ENCODE results near the gene EMB. TPM values are rescaled to one million over a fixed set of nuclear protein-coding genes. Genes with fewer than 3 reads are reported as not detected.
"Not testable (repeated sequence)": the region's sequence is repeated elsewhere in the genome, so short reads cannot be mapped to it uniquely, and the experiment has no call there.

The EMB gene
- total RNA-seq, 1 experiment from 2014 or later: 40.4 TPM

DNA sequence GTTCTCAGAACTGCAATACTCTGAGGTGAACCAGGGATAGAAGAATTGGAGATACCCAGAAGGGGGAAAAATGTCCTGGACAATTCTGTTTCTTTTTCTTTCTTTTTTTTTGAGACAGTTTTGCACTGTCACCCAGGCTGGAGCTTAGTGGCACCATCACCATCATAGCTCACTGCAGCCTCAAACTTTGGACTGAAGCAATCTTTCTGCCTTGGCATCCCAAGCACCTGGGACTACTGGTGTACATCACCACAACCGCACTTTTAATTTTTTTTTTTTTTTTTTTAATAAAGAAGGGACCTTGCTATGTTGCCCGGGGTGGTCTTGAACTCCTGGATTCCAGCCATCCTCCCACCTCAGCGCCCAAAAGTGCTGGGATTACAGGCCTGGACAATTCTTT is 1.9 kb downstream of the EMB start:
- DNase-seq (ENCODE audit: low spot score) (no peak), ATAC-seq (no peak)
- H3K36me3 Mint-ChIP-seq: no peaks in the 10 kb centered on the region
- H3K4me1 Mint-ChIP-seq: peaks cover 27% of the 10 kb centered on the region
- no peaks in the 10 kb centered on the region for H3K9me3 Mint-ChIP-seq
- H3K27me3 Mint-ChIP-seq (ENCODE audit: low read depth): no peaks in the 10 kb centered on the region
- H3K27ac Mint-ChIP-seq: no peak overlapping the region
- POLR2A ChIA-PET: no interaction called here
- TF ChIP-seq, protein P1, sequence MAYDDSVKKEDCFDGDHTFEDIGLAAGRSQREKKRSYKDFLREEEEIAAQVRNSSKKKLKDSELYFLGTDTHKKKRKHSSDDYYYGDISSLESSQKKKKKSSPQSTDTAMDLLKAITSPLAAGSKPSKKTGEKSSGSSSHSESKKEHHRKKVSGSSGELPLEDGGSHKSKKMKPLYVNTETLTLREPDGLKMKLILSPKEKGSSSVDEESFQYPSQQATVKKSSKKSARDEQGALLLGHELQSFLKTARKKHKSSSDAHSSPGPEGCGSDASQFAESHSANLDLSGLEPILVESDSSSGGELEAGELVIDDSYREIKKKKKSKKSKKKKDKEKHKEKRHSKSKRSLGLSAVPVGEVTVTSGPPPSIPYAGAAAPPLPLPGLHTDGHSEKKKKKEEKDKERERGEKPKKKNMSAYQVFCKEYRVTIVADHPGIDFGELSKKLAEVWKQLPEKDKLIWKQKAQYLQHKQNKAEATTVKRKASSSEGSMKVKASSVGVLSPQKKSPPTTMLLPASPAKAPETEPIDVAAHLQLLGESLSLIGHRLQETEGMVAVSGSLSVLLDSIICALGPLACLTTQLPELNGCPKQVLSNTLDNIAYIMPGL (CRISPR knock-in tag; IDR thresholded peaks at IDR 0.05): no peak
- TF ChIP-seq, protein P2, sequence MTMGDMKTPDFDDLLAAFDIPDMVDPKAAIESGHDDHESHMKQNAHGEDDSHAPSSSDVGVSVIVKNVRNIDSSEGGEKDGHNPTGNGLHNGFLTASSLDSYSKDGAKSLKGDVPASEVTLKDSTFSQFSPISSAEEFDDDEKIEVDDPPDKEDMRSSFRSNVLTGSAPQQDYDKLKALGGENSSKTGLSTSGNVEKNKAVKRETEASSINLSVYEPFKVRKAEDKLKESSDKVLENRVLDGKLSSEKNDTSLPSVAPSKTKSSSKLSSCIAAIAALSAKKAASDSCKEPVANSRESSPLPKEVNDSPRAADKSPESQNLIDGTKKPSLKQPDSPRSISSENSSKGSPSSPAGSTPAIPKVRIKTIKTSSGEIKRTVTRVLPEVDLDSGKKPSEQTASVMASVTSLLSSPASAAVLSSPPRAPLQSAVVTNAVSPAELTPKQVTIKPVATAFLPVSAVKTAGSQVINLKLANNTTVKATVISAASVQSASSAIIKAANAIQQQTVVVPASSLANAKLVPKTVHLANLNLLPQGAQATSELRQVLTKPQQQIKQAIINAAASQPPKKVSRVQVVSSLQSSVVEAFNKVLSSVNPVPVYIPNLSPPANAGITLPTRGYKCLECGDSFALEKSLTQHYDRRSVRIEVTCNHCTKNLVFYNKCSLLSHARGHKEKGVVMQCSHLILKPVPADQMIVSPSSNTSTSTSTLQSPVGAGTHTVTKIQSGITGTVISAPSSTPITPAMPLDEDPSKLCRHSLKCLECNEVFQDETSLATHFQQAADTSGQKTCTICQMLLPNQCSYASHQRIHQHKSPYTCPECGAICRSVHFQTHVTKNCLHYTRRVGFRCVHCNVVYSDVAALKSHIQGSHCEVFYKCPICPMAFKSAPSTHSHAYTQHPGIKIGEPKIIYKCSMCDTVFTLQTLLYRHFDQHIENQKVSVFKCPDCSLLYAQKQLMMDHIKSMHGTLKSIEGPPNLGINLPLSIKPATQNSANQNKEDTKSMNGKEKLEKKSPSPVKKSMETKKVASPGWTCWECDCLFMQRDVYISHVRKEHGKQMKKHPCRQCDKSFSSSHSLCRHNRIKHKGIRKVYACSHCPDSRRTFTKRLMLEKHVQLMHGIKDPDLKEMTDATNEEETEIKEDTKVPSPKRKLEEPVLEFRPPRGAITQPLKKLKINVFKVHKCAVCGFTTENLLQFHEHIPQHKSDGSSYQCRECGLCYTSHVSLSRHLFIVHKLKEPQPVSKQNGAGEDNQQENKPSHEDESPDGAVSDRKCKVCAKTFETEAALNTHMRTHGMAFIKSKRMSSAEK (CRISPR knock-in tag; IDR thresholded peaks at IDR 0.05; ENCODE audit: borderline replicate concordance): no peak
- no peak for TF ChIP-seq ZNF671 (CRISPR knock-in tag; IDR thresholded peaks at IDR 0.05)
- no peak for TF ChIP-seq SMAD4 (CRISPR knock-in tag; IDR thresholded peaks at IDR 0.05)
- no peak for TF ChIP-seq CREM (CRISPR knock-in tag; IDR thresholded peaks at IDR 0.05)
- TF ChIP-seq GABPB1 (CRISPR knock-in tag; IDR thresholded peaks at IDR 0.05): no peak
- TF ChIP-seq, protein P3, sequence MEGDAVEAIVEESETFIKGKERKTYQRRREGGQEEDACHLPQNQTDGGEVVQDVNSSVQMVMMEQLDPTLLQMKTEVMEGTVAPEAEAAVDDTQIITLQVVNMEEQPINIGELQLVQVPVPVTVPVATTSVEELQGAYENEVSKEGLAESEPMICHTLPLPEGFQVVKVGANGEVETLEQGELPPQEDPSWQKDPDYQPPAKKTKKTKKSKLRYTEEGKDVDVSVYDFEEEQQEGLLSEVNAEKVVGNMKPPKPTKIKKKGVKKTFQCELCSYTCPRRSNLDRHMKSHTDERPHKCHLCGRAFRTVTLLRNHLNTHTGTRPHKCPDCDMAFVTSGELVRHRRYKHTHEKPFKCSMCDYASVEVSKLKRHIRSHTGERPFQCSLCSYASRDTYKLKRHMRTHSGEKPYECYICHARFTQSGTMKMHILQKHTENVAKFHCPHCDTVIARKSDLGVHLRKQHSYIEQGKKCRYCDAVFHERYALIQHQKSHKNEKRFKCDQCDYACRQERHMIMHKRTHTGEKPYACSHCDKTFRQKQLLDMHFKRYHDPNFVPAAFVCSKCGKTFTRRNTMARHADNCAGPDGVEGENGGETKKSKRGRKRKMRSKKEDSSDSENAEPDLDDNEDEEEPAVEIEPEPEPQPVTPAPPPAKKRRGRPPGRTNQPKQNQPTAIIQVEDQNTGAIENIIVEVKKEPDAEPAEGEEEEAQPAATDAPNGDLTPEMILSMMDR (IDR thresholded peaks at IDR 0.05): no peak
- no peak for TF ChIP-seq SP1 (CRISPR knock-in tag; conservative IDR thresholded peaks at IDR 0.05)
- TF ChIP-seq GRHL2 (CRISPR knock-in tag; IDR thresholded peaks at IDR 0.05; ENCODE audit: insufficient replicate concordance, severe bottlenecking): no peak
- no peak for TF ChIP-seq NFE2L1 (CRISPR knock-in tag; IDR thresholded peaks at IDR 0.05)
- TF ChIP-seq, protein P4, sequence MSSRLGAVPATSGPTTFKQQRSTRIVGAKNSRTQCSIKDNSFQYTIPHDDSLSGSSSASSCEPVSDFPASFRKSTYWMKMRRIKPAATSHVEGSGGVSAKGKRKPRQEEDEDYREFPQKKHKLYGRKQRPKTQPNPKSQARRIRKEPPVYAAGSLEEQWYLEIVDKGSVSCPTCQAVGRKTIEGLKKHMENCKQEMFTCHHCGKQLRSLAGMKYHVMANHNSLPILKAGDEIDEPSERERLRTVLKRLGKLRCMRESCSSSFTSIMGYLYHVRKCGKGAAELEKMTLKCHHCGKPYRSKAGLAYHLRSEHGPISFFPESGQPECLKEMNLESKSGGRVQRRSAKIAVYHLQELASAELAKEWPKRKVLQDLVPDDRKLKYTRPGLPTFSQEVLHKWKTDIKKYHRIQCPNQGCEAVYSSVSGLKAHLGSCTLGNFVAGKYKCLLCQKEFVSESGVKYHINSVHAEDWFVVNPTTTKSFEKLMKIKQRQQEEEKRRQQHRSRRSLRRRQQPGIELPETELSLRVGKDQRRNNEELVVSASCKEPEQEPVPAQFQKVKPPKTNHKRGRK (CRISPR knock-in tag; IDR thresholded peaks at IDR 0.05; ENCODE audit: borderline replicate concordance): no peak
- TF ChIP-seq PRRX2 (CRISPR knock-in tag; IDR thresholded peaks at IDR 0.05): no peak
- no peak for TF ChIP-seq GTF2I (CRISPR knock-in tag; conservative IDR thresholded peaks at IDR 0.05)
- no peak for TF ChIP-seq NFYB (CRISPR knock-in tag; conservative IDR thresholded peaks at IDR 0.05; ENCODE audit: low read depth)
- TF ChIP-seq ZNF232 (CRISPR knock-in tag; IDR thresholded peaks at IDR 0.05): no peak
- TF ChIP-seq JAZF1 (CRISPR knock-in tag; IDR thresholded peaks at IDR 0.05): no peak
- CTCF ChIA-PET: no interaction called here
- H3K4me3 Mint-ChIP-seq: no peak overlapping the region

DNA sequence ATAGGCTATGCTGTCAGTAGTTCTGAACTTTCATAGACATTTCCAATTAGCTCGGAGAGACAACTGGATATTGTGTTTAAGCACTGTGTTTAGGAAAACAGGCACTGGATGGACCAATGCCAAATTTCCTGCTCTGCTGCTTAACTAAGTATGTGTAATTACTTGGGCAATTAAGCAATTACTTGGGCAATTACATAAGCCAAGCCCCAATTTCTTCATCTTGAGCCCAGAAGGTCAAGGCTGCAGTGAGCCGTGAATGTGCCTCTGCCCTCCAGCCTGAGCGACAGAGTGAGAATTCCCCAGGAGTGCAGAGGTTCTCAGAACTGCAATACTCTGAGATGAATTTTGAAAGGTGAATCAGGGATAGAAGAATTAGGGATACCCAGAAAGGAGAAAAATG is 3.0 kb downstream of the EMB start:
- H3K4me3 Mint-ChIP-seq; DNase-seq (ENCODE audit: low spot score); H3K27me3 Mint-ChIP-seq (ENCODE audit: low read depth); POLR2A ChIA-PET; H3K36me3 Mint-ChIP-seq; H3K9me3 Mint-ChIP-seq; CTCF ChIA-PET; H3K27ac Mint-ChIP-seq; ATAC-seq: not testable (repeated sequence)
- peaks cover 25% of the 10 kb centered on the region for H3K4me1 Mint-ChIP-seq

Data from WTC11 (cell line).